Effector memory CD4-positive, alpha-beta T cell (primary cell): ENCODE results near the gene SUPT20H.

Experiments used
- DNase-seq, 3 donors: peaks; one replicate each; pipeline ENCODE4 v3.0.0-alpha.2; 2020
- H3K27ac ChIP-seq: 2 replicates; pipeline ENCODE4 v1.7.0; 2013; ENCODE audit warnings: mild to moderate bottlenecking, low read length, moderate library complexity; ENCODE audit not compliant: insufficient read depth, poor library complexity, severe bottlenecking
- H3K27me3 ChIP-seq: replicated peaks from 2 replicates; pipeline ENCODE4 v1.7.0; 2013; ENCODE audit warnings: mild to moderate bottlenecking, low read length; ENCODE audit not compliant: insufficient read depth, control insufficient read depth, poor library complexity, severe bottlenecking
- H3K36me3 ChIP-seq: 2 replicates; pipeline ENCODE4 v1.7.0; 2013; ENCODE audit warnings: mild to moderate bottlenecking, low read length, moderate library complexity; ENCODE audit not compliant: control insufficient read depth, insufficient read depth
- H3K4me1 ChIP-seq: 2 replicates; pipeline ENCODE4 v1.7.0; 2013; ENCODE audit warnings: low read length, mild to moderate bottlenecking; ENCODE audit not compliant: control insufficient read depth, insufficient read depth, poor library complexity, severe bottlenecking
- H3K4me3 ChIP-seq: 2 replicates; pipeline ENCODE4 v1.7.0; 2013; ENCODE audit warnings: low read length, low read depth, mild to moderate bottlenecking; ENCODE audit not compliant: insufficient read depth, poor library complexity, severe bottlenecking
- H3K9me3 ChIP-seq: 2 replicates; pipeline ENCODE4 v1.7.0; 2013; ENCODE audit warnings: mild to moderate bottlenecking, low read length, moderate library complexity; ENCODE audit not compliant: control insufficient read depth

The SUPT20H gene

GRCh38 chr13:36981156-36981743, 78.2 kb downstream of the SUPT20H start:
- no peak overlapping the region for H3K27ac ChIP-seq
- H3K36me3 ChIP-seq: peaks cover 35% of the 10 kb centered on the region

GRCh38 chr13:36979361-36980050, 80.0 kb downstream of the SUPT20H start:
- Histone ChIP-seq H3K9me3 (no peaks in the 10 kb centered on the region), H3K4me1 (no peaks in the 10 kb centered on the region), H3K36me3 (peaks cover 34% of the 10 kb centered on the region), H3K4me3 (no peak overlapping the region), H3K27ac (no peak overlapping the region), H3K27me3 (no peaks in the 10 kb centered on the region)
- no peak for DNase-seq

More at GRCh38 chr13:36981156-36981743, 78.2 kb downstream of the SUPT20H start:
- DNase-seq: no peak
- Histone ChIP-seq H3K4me3 (no peak overlapping the region), H3K27me3 (no peaks in the 10 kb centered on the region), H3K9me3 (no peaks in the 10 kb centered on the region), H3K4me1 (no peaks in the 10 kb centered on the region)

- Histone ChIP-seq H3K36me3 (peaks cover 29% of the 10 kb centered on the region), H3K4me1 (no peaks in the 10 kb centered on the region), H3K27ac (no peak overlapping the region), H3K4me3 (no peak overlapping the region), H3K9me3 (no peaks in the 10 kb centered on the region), H3K27me3 (no peaks in the 10 kb centered on the region)
- no peak for DNase-seq
Measured at GRCh38 chr13:36975172-36975571, 84.3 kb downstream of the SUPT20H start.

- Histone ChIP-seq H3K4me3 (no peak overlapping the region), H3K27me3 (no peaks in the 10 kb centered on the region), H3K4me1 (no peaks in the 10 kb centered on the region), H3K36me3 (peaks cover 24% of the 10 kb centered on the region), H3K27ac (no peak overlapping the region), H3K9me3 (no peaks in the 10 kb centered on the region)
- no peak for DNase-seq
Measured at GRCh38 chr13:36973621-36974295, 85.7 kb downstream of the SUPT20H start.

- Histone ChIP-seq H3K36me3 (peaks cover 29% of the 10 kb centered on the region), H3K4me3 (no peak overlapping the region), H3K27ac (no peak overlapping the region), H3K9me3 (no peaks in the 10 kb centered on the region), H3K4me1 (no peaks in the 10 kb centered on the region), H3K27me3 (no peaks in the 10 kb centered on the region)
- DNase-seq: no peak
Measured at GRCh38 chr13:36973009-36973408, 86.5 kb downstream of the SUPT20H start.

GRCh38 chr13:36966404-36966803, 93.1 kb downstream of the SUPT20H start:
- H3K36me3 ChIP-seq: peaks cover 44% of the 10 kb centered on the region
- no peak overlapping the region for H3K4me3 ChIP-seq
- no peaks in the 10 kb centered on the region for H3K4me1 ChIP-seq
- DNase-seq: no peak
- H3K27me3 ChIP-seq: no peaks in the 10 kb centered on the region
- no peak overlapping the region for H3K27ac ChIP-seq
- H3K9me3 ChIP-seq: no peaks in the 10 kb centered on the region

GRCh38 chr13:36965767-36966166, 93.7 kb downstream of the SUPT20H start:
- DNase-seq: no peak
- H3K36me3 ChIP-seq: peaks cover 40% of the 10 kb centered on the region
- H3K27me3 ChIP-seq: no peaks in the 10 kb centered on the region
- no peak overlapping the region for H3K4me3 ChIP-seq
- H3K27ac ChIP-seq: no peak overlapping the region
- H3K4me1 ChIP-seq: no peaks in the 10 kb centered on the region
- no peaks in the 10 kb centered on the region for H3K9me3 ChIP-seq

- Histone ChIP-seq H3K27me3 (no peaks in the 10 kb centered on the region), H3K4me1 (no peaks in the 10 kb centered on the region), H3K9me3 (no peaks in the 10 kb centered on the region), H3K27ac (no peak overlapping the region), H3K4me3 (no peak overlapping the region), H3K36me3 (peaks cover 17% of the 10 kb centered on the region)
- no peak for DNase-seq
Measured at GRCh38 chr13:36959456-36960116, 99.9 kb downstream of the SUPT20H start.
